Lower lobe of right lung (tissue), 2 donors: Measurements from ENCODE around the gene SLC44A5. TPM values are rescaled to one million over a fixed set of nuclear protein-coding genes. Genes with fewer than 3 reads are reported as not detected.
A peak's percentile ranks its signal among the peaks of the same experiment; 100 is the strongest.

ENCODE experiments used
- ATAC-seq, 2 donors: fragments of 200-7000 bp; cut with Tn5 transposase; one replicate each; pipeline ENCODE4 v1.9.1; 2020 to 2022; ENCODE audit warnings: mild to moderate bottlenecking in 2 of 2, moderate library complexity in 2 of 2
- DNase-seq: peaks from one replicate; pipeline ENCODE4 v3.0.0-alpha.2; 2020
- H3K27ac ChIP-seq: fragments of 200-600 bp; one replicate; pipeline ENCODE4 v1.8.0; 2022
- H3K27me3 ChIP-seq: fragments of 200-600 bp; one replicate; pipeline ENCODE4 v1.8.0; 2022; ENCODE audit warnings: low read depth
- H3K36me3 ChIP-seq: fragments of 200-600 bp; one replicate; pipeline ENCODE4 v1.8.0; 2022; ENCODE audit warnings: mild to moderate bottlenecking
- H3K4me1 ChIP-seq: fragments of 200-600 bp; one replicate; pipeline ENCODE4 v1.8.0; 2022
- H3K4me3 ChIP-seq: fragments of 200-600 bp; one replicate; pipeline ENCODE4 v1.8.0; 2022; ENCODE audit warnings: mild to moderate bottlenecking
- H3K9me3 ChIP-seq: fragments of 200-600 bp; one replicate; pipeline ENCODE4 v1.8.0; 2022
- CTCF ChIP-seq: fragments of 200-600 bp; IDR thresholded peaks from one replicate; pipeline ENCODE4 v1.8.0; 2022; ENCODE audit warnings: antibody characterized with exemption, mild to moderate bottlenecking
- intact Hi-C: fragments of 100-400 bp; cut with DNase I; formaldehyde crosslinking; loops from one replicate; pipeline ENCODE4 v1.11.0; 2022
- total RNA-seq: library from RNA; stranded (reverse); fragmentation: NEBNext Ultra II Directional; extraction: Animal tissue kit (Norgen Biotek cat#: 25700); gene quantifications from one replicate; pipeline ENCODE4 v1.2.1, GENCODE V29; 2021
- donor health status: DM: no; HTN: yes; CAD: no; lungs with severe emphysema.

SLC44A5 gene
- total RNA-seq, 1 donor from 2014 or later: 0.47 TPM

- intact Hi-C loops: no loop called here
- H3K36me3 ChIP-seq: no peaks in the 10 kb centered on the region
- H3K4me1 ChIP-seq: no peaks in the 10 kb centered on the region
- DNase-seq (no peak), ATAC-seq (no peak)
- no peak overlapping the region for H3K4me3 ChIP-seq
- no peak for TF ChIP-seq CTCF
- H3K27me3 ChIP-seq: no peaks in the 10 kb centered on the region
- no peaks in the 10 kb centered on the region for H3K9me3 ChIP-seq
- no peak overlapping the region for H3K27ac ChIP-seq
Measured at GRCh38 chr1:75640137-75640536, 29.2 kb upstream of the SLC44A5 start.

GRCh38 chr1:75632350-75632949 is 21.5 kb upstream of the SLC44A5 start:
- DNase-seq (no peak), ATAC-seq (peak; percentile 51 to 67)
- intact Hi-C loops: no loop called here
- H3K36me3 ChIP-seq: no peaks in the 10 kb centered on the region
- peak; percentile 58 for TF ChIP-seq CTCF
- H3K4me1 ChIP-seq: no peaks in the 10 kb centered on the region
- no peak overlapping the region for H3K4me3 ChIP-seq
- no peak overlapping the region for H3K27ac ChIP-seq
- no peaks in the 10 kb centered on the region for H3K9me3 ChIP-seq
- H3K27me3 ChIP-seq: no peaks in the 10 kb centered on the region

DNA sequence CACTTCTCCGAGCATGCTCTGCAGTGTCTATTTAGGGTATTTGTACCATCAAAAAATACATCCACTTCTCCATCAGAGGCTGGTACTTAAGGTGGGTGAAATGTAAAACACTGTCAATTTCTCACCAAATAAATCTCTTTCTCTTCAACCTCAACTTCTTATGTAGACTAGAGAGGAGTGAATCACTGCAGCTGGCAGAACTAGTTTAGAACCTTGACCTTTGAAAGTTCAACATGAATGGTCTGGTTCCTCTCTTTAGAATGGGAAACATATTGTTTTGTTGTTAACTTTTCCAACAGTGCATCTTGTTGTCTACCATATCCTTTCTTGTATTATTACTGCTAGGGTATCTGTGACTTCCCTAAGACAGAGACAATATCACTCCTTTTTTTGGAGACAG is 20.1 kb upstream of the SLC44A5 start:
- no peak overlapping the region for H3K4me3 ChIP-seq
- no peaks in the 10 kb centered on the region for H3K27me3 ChIP-seq
- no peak overlapping the region for H3K27ac ChIP-seq
- H3K9me3 ChIP-seq: no peaks in the 10 kb centered on the region
- intact Hi-C loops: no loop called here
- DNase-seq (no peak), ATAC-seq (no peak)
- no peaks in the 10 kb centered on the region for H3K4me1 ChIP-seq
- H3K36me3 ChIP-seq: no peaks in the 10 kb centered on the region
- no peak for TF ChIP-seq CTCF

DNA sequence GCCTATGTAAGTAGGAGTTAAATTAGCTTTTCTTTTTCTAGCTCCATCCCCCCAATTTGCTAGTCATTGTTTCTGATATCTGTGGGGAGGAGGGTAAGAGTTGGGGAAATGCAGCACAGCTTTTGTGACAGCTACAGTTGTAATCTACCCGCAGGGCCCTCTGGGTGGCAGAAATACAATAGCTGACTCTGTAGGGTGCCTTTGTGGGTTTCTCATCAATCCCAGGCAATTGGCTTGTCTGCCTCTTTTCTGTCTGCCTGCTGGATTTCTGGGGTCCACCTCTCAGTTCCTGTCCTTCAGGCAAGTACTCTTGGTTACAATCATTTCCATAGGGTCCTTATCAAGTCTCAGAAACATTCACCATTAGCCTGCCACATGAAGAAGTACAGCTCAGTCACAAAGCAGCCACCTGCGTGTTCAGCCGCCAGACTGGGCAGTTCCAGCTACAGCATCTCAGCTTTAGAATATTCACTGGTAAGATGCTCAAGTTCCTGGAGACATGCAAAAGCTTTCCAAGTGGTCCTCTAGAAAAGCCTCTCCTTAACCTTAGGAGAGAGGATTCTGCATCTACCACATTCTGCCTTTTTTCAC is 19.2 kb upstream of the SLC44A5 start:
- Histone ChIP-seq H3K27ac (no peak overlapping the region), H3K27me3 (no peaks in the 10 kb centered on the region), H3K4me3 (no peak overlapping the region), H3K36me3 (no peaks in the 10 kb centered on the region), H3K9me3 (no peaks in the 10 kb centered on the region), H3K4me1 (no peaks in the 10 kb centered on the region)
- ATAC-seq: no peak
- no peak for DNase-seq
- intact Hi-C loops: no loop called here
- no peak for TF ChIP-seq CTCF

DNA sequence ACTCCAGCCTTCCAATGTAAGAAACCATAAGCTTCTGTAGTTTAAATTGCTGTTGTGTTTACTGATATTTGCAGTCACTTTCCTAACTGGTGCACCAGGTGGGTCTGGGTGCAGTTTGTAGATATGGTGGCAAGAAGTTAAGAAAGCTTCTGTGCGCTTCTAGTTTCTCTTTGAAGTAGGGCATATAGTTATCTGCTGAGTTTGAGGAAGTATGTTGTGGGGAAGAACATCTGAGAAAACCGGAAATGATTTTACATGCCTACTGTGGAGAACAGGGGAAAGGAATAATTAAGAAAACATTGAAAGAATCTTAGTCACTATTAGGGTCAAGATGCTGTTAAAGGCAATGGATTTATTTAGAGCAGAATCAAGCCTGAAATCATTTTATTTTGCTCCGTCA is 14.9 kb upstream of the SLC44A5 start:
- H3K4me1 ChIP-seq: no peaks in the 10 kb centered on the region
- no peaks in the 10 kb centered on the region for H3K27me3 ChIP-seq
- TF ChIP-seq CTCF: no peak
- DNase-seq: no peak
- no peak for ATAC-seq
- no peaks in the 10 kb centered on the region for H3K36me3 ChIP-seq
- no peaks in the 10 kb centered on the region for H3K9me3 ChIP-seq
- no peak overlapping the region for H3K27ac ChIP-seq
- H3K4me3 ChIP-seq: no peak overlapping the region
- intact Hi-C loops: no loop called here
